H9 (cell line): ENCODE results near the gene CCBE1. TPM values are rescaled to one million over a fixed set of nuclear protein-coding genes. Genes with fewer than 3 reads are reported as not detected.

Experiments used
- DNase-seq: peaks from one replicate; pipeline ENCODE4 v3.0.0-alpha.2; 2017
- H2AFZ ChIP-seq: one replicate; pipeline ENCODE4 v1.6.1; 2013; ENCODE audit warnings: mild to moderate bottlenecking, low read length, control low read depth, moderate library complexity
- H2AK5ac ChIP-seq: 2 replicates; pipeline ENCODE4 v1.6.1; 2013; ENCODE audit warnings: low read length, control low read depth, mixed read lengths; ENCODE audit not compliant: insufficient read length
- H2BK120ac ChIP-seq: one replicate; pipeline ENCODE4 v1.6.1; 2013; ENCODE audit warnings: low read depth, mild to moderate bottlenecking, low read length, control low read depth, inconsistent platforms; ENCODE audit not compliant: poor library complexity, severe bottlenecking
- H2BK12ac ChIP-seq: 2 replicates; pipeline ENCODE4 v1.6.1; 2013; ENCODE audit warnings: low read length, control low read depth, mixed read lengths, low read depth; ENCODE audit not compliant: insufficient read length
- H2BK15ac ChIP-seq: 2 replicates; pipeline ENCODE4 v1.6.1; 2013; ENCODE audit warnings: low read depth, low read length, control low read depth
- H2BK20ac ChIP-seq: one replicate; pipeline ENCODE4 v1.6.1; 2013; ENCODE audit warnings: low read depth, mild to moderate bottlenecking, low read length, control low read depth, inconsistent platforms; ENCODE audit not compliant: poor library complexity, severe bottlenecking
- H2BK5ac ChIP-seq: 2 replicates; pipeline ENCODE4 v1.6.1; 2013; ENCODE audit warnings: low read length, control low read depth, mixed read lengths; ENCODE audit not compliant: insufficient read length
- H3K14ac ChIP-seq: 2 replicates; pipeline ENCODE4 v1.6.1; 2013; ENCODE audit warnings: low read length, control low read depth; ENCODE audit not compliant: insufficient read depth
- H3K18ac ChIP-seq: 2 replicates; pipeline ENCODE4 v1.6.1; 2013; ENCODE audit warnings: low read depth, mild to moderate bottlenecking, mixed read lengths, low read length, control low read depth; ENCODE audit not compliant: insufficient read length
- H3K23ac ChIP-seq: 2 replicates; pipeline ENCODE4 v1.6.1; 2013; ENCODE audit warnings: low read length, control low read depth, mixed read lengths, low read depth; ENCODE audit not compliant: insufficient read length
- H3K23me2 ChIP-seq: 2 replicates; pipeline ENCODE4 v1.6.1; 2013; ENCODE audit warnings: low read depth, mild to moderate bottlenecking, mixed read lengths, low read length, control low read depth; ENCODE audit not compliant: insufficient read length, poor library complexity, severe bottlenecking
- H3K27ac ChIP-seq: 2 replicates; pipeline ENCODE4 v1.5.1; 2013; ENCODE audit warnings: low read length, control low read depth, mixed read lengths, low read depth; ENCODE audit not compliant: insufficient read length
- H3K27me3 ChIP-seq: 2 replicates; pipeline ENCODE4 v1.6.1; 2013; ENCODE audit warnings: low read length, control low read depth, inconsistent platforms; ENCODE audit not compliant: insufficient read depth
- H3K4ac ChIP-seq: 2 replicates; pipeline ENCODE4 v1.6.1; 2013; ENCODE audit warnings: low read depth, mild to moderate bottlenecking, control low read depth, inconsistent platforms, low read length, moderate library complexity
- H3K4me1 ChIP-seq: 2 replicates; pipeline ENCODE4 v1.6.1; 2013; ENCODE audit warnings: low read length, control low read depth, inconsistent platforms; ENCODE audit not compliant: insufficient read depth
- H3K4me2 ChIP-seq: 2 replicates; pipeline ENCODE4 v1.6.1; 2013; ENCODE audit warnings: low read length, control low read depth, mixed read lengths; ENCODE audit not compliant: insufficient read length, insufficient read depth
- H3K56ac ChIP-seq: 2 replicates; pipeline ENCODE4 v1.6.1; 2013; ENCODE audit warnings: low read depth, mild to moderate bottlenecking, mixed read lengths, low read length, control low read depth; ENCODE audit not compliant: insufficient read length
- H3K79me1 ChIP-seq: 2 replicates; pipeline ENCODE4 v1.6.1; 2013; ENCODE audit warnings: low read depth, mild to moderate bottlenecking, moderate library complexity, low read length, control low read depth, inconsistent platforms; ENCODE audit not compliant: insufficient read depth, poor library complexity, severe bottlenecking
- H3K79me2 ChIP-seq: 2 replicates; pipeline ENCODE4 v1.6.1; 2013; ENCODE audit warnings: low read length, control low read depth, inconsistent platforms; ENCODE audit not compliant: insufficient read depth
- H3K9ac ChIP-seq: 2 replicates; pipeline ENCODE4 v1.6.1; 2013; ENCODE audit warnings: low read length, control low read depth, mixed read lengths; ENCODE audit not compliant: insufficient read length; ENCODE audit errors: extremely low read depth
- H3K9me3 ChIP-seq: one replicate; pipeline ENCODE4 v1.6.1; 2013; ENCODE audit warnings: low read depth, low read length, inconsistent platforms; ENCODE audit not compliant: control insufficient read depth
- H3T11ph ChIP-seq: one replicate; pipeline ENCODE4 v1.6.1; 2013; ENCODE audit warnings: mild to moderate bottlenecking, low read length, control low read depth, inconsistent platforms
- H4K20me1 ChIP-seq: one replicate; pipeline ENCODE4 v1.6.1; 2013; ENCODE audit not compliant: control insufficient read depth, insufficient read length, insufficient read depth
- H4K5ac ChIP-seq: 2 replicates; pipeline ENCODE4 v1.6.1; 2013; ENCODE audit warnings: low read depth, mild to moderate bottlenecking, mixed read lengths, low read length, control low read depth; ENCODE audit not compliant: insufficient read length
- H4K8ac ChIP-seq: replicated peaks from 2 replicates; pipeline ENCODE4 v1.6.1; 2013; ENCODE audit warnings: low read length, control low read depth, mixed read lengths, low read depth; ENCODE audit not compliant: insufficient read length
- H4K91ac ChIP-seq: 2 replicates; pipeline ENCODE4 v1.6.1; 2013; ENCODE audit warnings: low read depth, mild to moderate bottlenecking, moderate library complexity, mixed read lengths, low read length, control low read depth; ENCODE audit not compliant: insufficient read length
- H3K27ac Mint-ChIP-seq, 3 experiments: 2 replicates in 2 of 3; 3 replicates in 1 of 3; pipeline ENCODE4 v1.8.0; 2020 to 2021; ENCODE audit warnings: mixed read lengths in 3 of 3, mild to moderate bottlenecking in 1 of 3, moderate library complexity in 1 of 3
- H3K27me3 Mint-ChIP-seq: 2 replicates; pipeline ENCODE4 v1.8.0; 2021; ENCODE audit warnings: low read depth, mild to moderate bottlenecking, moderate library complexity, mixed read lengths
- H3K36me3 Mint-ChIP-seq, 3 experiments: 2 replicates in 2 of 3; 3 replicates in 1 of 3; pipeline ENCODE4 v1.8.0; 2020 to 2021; ENCODE audit warnings: low read depth in 3 of 3, mixed read lengths in 3 of 3; ENCODE audit not compliant: insufficient read depth in 1 of 3
- H3K4me1 Mint-ChIP-seq, 2 experiments: 2 replicates each; pipeline ENCODE4 v1.8.0; 2020; ENCODE audit warnings: mixed read lengths in 2 of 2
- H3K4me3 Mint-ChIP-seq, 2 experiments: 2 replicates in 1 of 2; 3 replicates in 1 of 2; pipeline ENCODE4 v1.8.0; 2020 to 2021; ENCODE audit warnings: mild to moderate bottlenecking in 2 of 2, mixed read lengths in 2 of 2, moderate library complexity in 1 of 2
- H3K9me3 Mint-ChIP-seq, 2 experiments: 2 replicates in 1 of 2; 3 replicates in 1 of 2; pipeline ENCODE4 v1.8.0; 2020; ENCODE audit warnings: mild to moderate bottlenecking in 2 of 2, mixed read lengths in 2 of 2, moderate library complexity in 1 of 2
- WGBS: extraction: QIAGEN DNeasy Blood & Tissue Kit; methylation state at CpG from one replicate; pipeline ENCODE4 v1.1.7; 2013; ENCODE audit warnings: missing lambda C conversion rate, low lambda C conversion rate, mixed read lengths; ENCODE audit not compliant: insufficient read length; ENCODE audit errors: extremely low coverage; 5-methylcytosine and 5-hydroxymethylcytosine counted together
- total RNA-seq: library from RNA; stranded (reverse); gene quantifications from 2 replicates; pipeline ENCODE4 v1.2.1, GENCODE V29; 2021
- TF ChIP-seq, protein P1 (sequence below): fragments of 200-600 bp; sonication (generic); conservative IDR thresholded peaks from 3 replicates; pipeline ENCODE4 v1.8.0; 2021; ENCODE audit warnings: antibody characterized with exemption, mild to moderate bottlenecking

Gene CCBE1
- total RNA-seq, 1 experiment from 2014 or later: 0.39 TPM

GRCh38 chr18:59700535-59700967 is 3.3 kb upstream of the CCBE1 start:
- DNase-seq: no peak
- no peak overlapping the region for H3K4ac ChIP-seq
- H2BK20ac ChIP-seq: no peak overlapping the region
- H4K5ac ChIP-seq: no peak overlapping the region
- no peaks in the 10 kb centered on the region for H3K9me3 ChIP-seq
- H3K79me1 ChIP-seq: no peaks in the 10 kb centered on the region
- no peaks in the 10 kb centered on the region; a peak in 1 of 7 replicates for H3K36me3 Mint-ChIP-seq
- H3T11ph ChIP-seq: no peak overlapping the region
- H2AK5ac ChIP-seq: no peak overlapping the region
- no CpG with 5 or more reads among the region's 3 CpGs for WGBS
- H2BK120ac ChIP-seq: no peak overlapping the region
- H4K20me1 ChIP-seq: no peaks in the 10 kb centered on the region
- no peak overlapping the region for H3K18ac ChIP-seq
- peaks cover 3% of the 10 kb centered on the region; the same call in 1 of the 2 replicates for H3K4me1 ChIP-seq
- H3K79me2 ChIP-seq: no peaks in the 10 kb centered on the region
- no peak overlapping the region for H2BK5ac ChIP-seq
- no peaks in the 10 kb centered on the region; a peak in 1 of 5 replicates for H3K9me3 Mint-ChIP-seq
- H3K27me3 Mint-ChIP-seq: peaks cover 47% of the 10 kb centered on the region
- H3K4me2 ChIP-seq: no peak overlapping the region
- no peak overlapping the region for H3K14ac ChIP-seq
- no peak overlapping the region for H2AFZ ChIP-seq
- H2BK12ac ChIP-seq: no peak overlapping the region
- no peak overlapping the region for H4K91ac ChIP-seq
- TF ChIP-seq, protein P1, sequence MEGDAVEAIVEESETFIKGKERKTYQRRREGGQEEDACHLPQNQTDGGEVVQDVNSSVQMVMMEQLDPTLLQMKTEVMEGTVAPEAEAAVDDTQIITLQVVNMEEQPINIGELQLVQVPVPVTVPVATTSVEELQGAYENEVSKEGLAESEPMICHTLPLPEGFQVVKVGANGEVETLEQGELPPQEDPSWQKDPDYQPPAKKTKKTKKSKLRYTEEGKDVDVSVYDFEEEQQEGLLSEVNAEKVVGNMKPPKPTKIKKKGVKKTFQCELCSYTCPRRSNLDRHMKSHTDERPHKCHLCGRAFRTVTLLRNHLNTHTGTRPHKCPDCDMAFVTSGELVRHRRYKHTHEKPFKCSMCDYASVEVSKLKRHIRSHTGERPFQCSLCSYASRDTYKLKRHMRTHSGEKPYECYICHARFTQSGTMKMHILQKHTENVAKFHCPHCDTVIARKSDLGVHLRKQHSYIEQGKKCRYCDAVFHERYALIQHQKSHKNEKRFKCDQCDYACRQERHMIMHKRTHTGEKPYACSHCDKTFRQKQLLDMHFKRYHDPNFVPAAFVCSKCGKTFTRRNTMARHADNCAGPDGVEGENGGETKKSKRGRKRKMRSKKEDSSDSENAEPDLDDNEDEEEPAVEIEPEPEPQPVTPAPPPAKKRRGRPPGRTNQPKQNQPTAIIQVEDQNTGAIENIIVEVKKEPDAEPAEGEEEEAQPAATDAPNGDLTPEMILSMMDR: no peak
- no peak overlapping the region for H4K8ac ChIP-seq
- no peak overlapping the region for H3K27ac Mint-ChIP-seq
- H3K4me3 Mint-ChIP-seq: no peak overlapping the region
- no peak overlapping the region for H3K23ac ChIP-seq
- H3K56ac ChIP-seq: no peak overlapping the region
- peaks cover 33 to 34% of the 10 kb centered on the region in 2 experiments for H3K4me1 Mint-ChIP-seq
- peaks cover 17% of the 10 kb centered on the region for H3K27me3 ChIP-seq
- no peak overlapping the region for H2BK15ac ChIP-seq
- H3K23me2 ChIP-seq: peaks cover 18% of the 10 kb centered on the region
- H3K9ac ChIP-seq: no peak overlapping the region
- no peak overlapping the region for H3K27ac ChIP-seq
